Calu3 (cell line): Measurements from ENCODE around the gene AP4E1. TPM values are rescaled to one million over a fixed set of nuclear protein-coding genes. Genes with fewer than 3 reads are reported as not detected.
A peak's percentile ranks its signal among the peaks of the same experiment; 100 is the strongest.

Experiments
- BruUV-seq: library from RNA; stranded (reverse); fragments of 400-500 nt; replicated peaks from 2 replicates; lab custom pipeline; 2021; lab: Mats Ljungman, UMichigan
- CTCF ChIA-PET: fragments of 300-600 bp; sonication (Branson Sonifier 250); formaldehyde crosslinking; loops from one replicate; lab custom pipeline; 2022; ENCODE audit warnings: antibody characterized with exemption; lab: Charles Lee
- DNase-seq: peaks from one replicate; pipeline ENCODE4 v3.0.0; 2022
- H3K27ac Mint-ChIP-seq: one replicate; pipeline ENCODE4 v1.8.0; 2022; ENCODE audit warnings: mixed read lengths; ENCODE audit not compliant: unreplicated experiment
- H3K27me3 Mint-ChIP-seq: one replicate; pipeline ENCODE4 v1.8.0; 2022; ENCODE audit warnings: mixed read lengths; ENCODE audit not compliant: unreplicated experiment
- H3K36me3 Mint-ChIP-seq: one replicate; pipeline ENCODE4 v1.8.0; 2022; ENCODE audit warnings: mild to moderate bottlenecking, moderate library complexity, mixed read lengths; ENCODE audit not compliant: insufficient read depth, unreplicated experiment
- H3K4me1 Mint-ChIP-seq: one replicate; pipeline ENCODE4 v1.8.0; 2022; ENCODE audit warnings: mild to moderate bottlenecking, low read depth, mixed read lengths; ENCODE audit not compliant: unreplicated experiment
- H3K4me3 Mint-ChIP-seq: one replicate; pipeline ENCODE4 v1.8.0; 2022; ENCODE audit warnings: mild to moderate bottlenecking, low read depth, moderate library complexity, mixed read lengths; ENCODE audit not compliant: unreplicated experiment
- H3K9me3 Mint-ChIP-seq: one replicate; pipeline ENCODE4 v1.8.0; 2022; ENCODE audit warnings: low read depth, mixed read lengths; ENCODE audit not compliant: unreplicated experiment
- CTCF ChIP-seq: fragments of 200-600 bp; IDR thresholded peaks from one replicate; pipeline ENCODE4 v1.8.0; 2022; ENCODE audit warnings: antibody characterized with exemption; ENCODE audit not compliant: unreplicated experiment
- intact Hi-C: fragments of 100-400 bp; cut with micrococcal nuclease; formaldehyde crosslinking; loops from one replicate; pipeline ENCODE4 v1.10.0; 2022; ENCODE audit not compliant: unreplicated experiment
- total RNA-seq: library from RNA; stranded (reverse); gene quantifications from 2 replicates; pipeline ENCODE4 v1.2.3, GENCODE V29; 2022

The AP4E1 gene
- total RNA-seq, 1 experiment from 2014 or later = 10.7 TPM

- intact Hi-C loops = loop anchor here (2.0 kb wide), 1 partner anchor 32 kb away; the partner anchor contains the start of gene AP4E1
- Mint-ChIP-seq H3K4me1 (peaks cover 68% of the 10 kb centered on the region), H3K27me3 (peaks cover 16% of the 10 kb centered on the region), H3K9me3 (no peaks in the 10 kb centered on the region), H3K27ac (peak overlapping the region; percentile 83), H3K4me3 (peak overlapping the region; percentile 65), H3K36me3 (peaks cover 16% of the 10 kb centered on the region)
- no peak for TF ChIP-seq CTCF
- CTCF ChIA-PET = interaction anchor here (1.0 to 1.5 kb wide), 5 partner anchors 9 to 254 kb away, joined by 3 to 9 read pairs (median 4); partner anchors contain the start of gene AP4E1
- no TSS peak for BruUV-seq
- DNase-seq = no peak
Measured at GRCh38 chr15:50876260-50876988, 32.1 kb upstream of the AP4E1 start.

- Mint-ChIP-seq H3K27me3 (peaks cover 10% of the 10 kb centered on the region), H3K4me3 (peak overlapping the region; percentile 65)
Measured at GRCh38 chr15:50876989-50877360, 31.5 kb upstream of the AP4E1 start.

DNA sequence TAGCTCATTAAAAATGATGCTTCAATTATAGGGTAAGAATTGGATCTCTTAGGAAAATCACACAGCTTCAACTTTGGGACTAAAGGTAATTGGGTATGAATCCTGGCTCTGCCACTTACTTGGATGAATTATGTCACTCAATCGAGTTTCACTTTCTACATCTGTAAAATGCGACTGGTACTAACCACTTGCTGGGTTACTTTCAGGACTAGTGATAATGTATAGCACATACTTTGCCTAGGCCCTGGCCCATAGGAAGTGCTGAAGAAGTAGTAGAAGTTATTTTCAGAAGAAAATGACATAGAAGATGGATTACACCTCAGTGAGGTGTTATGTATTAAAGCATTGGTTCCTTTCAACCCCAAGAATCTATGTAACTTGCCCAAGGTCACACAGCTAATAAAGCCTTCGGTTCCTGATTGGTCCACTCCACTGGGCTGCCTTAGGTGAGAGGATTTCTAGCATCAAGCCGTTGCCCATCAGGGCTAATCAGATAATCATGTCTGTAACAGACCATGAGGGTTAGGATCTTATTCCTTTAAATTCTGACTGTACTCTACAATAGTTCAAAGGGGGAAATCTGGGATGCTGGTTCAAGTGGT, 29.4 kb upstream of the AP4E1 start:
- intact Hi-C loops = no loop called here
- no peak for TF ChIP-seq CTCF
- H3K27me3 Mint-ChIP-seq = no peaks in the 10 kb centered on the region
- H3K4me3 Mint-ChIP-seq = no peak overlapping the region
- peaks cover 19% of the 10 kb centered on the region for H3K36me3 Mint-ChIP-seq
- H3K9me3 Mint-ChIP-seq = no peaks in the 10 kb centered on the region
- BruUV-seq = no TSS peak
- H3K4me1 Mint-ChIP-seq = peaks cover 74% of the 10 kb centered on the region
- H3K27ac Mint-ChIP-seq = peak overlapping the region; percentile 99
- DNase-seq = no peak
- CTCF ChIA-PET = no interaction called here

More at GRCh38 chr15:50876989-50877360, 31.5 kb upstream of the AP4E1 start:
- peak; percentile 95 for TF ChIP-seq CTCF
- Mint-ChIP-seq H3K9me3 (no peaks in the 10 kb centered on the region), H3K27ac (peak overlapping the region; percentile 83), H3K4me1 (peaks cover 74% of the 10 kb centered on the region), H3K36me3 (peaks cover 19% of the 10 kb centered on the region)
- intact Hi-C loops = loop anchor here (1.0 to 2.0 kb wide), 2 partner anchors 32 to 202 kb away; partner anchors contain the start of gene AP4E1
- BruUV-seq = no TSS peak
- peak; percentile 92 for DNase-seq
- CTCF ChIA-PET = interaction anchor here (1.0 to 1.5 kb wide), 5 partner anchors 8 to 254 kb away, joined by 3 to 9 read pairs (median 4); partner anchors contain the start of gene AP4E1

GRCh38 chr15:50880206-50880605, 28.3 kb upstream of the AP4E1 start:
- Mint-ChIP-seq H3K27me3 (no peaks in the 10 kb centered on the region), H3K4me3 (no peak overlapping the region), H3K9me3 (no peaks in the 10 kb centered on the region), H3K4me1 (peaks cover 81% of the 10 kb centered on the region), H3K36me3 (peaks cover 19% of the 10 kb centered on the region), H3K27ac (peak overlapping the region; percentile 99)
- BruUV-seq = no TSS peak
- no peak for TF ChIP-seq CTCF
- DNase-seq = no peak
- intact Hi-C loops = loop anchor here (2.0 kb wide), 1 partner anchor 115 kb away; the partner anchor contains the start of gene SPPL2A
- CTCF ChIA-PET = interaction anchor here (0.6 kb wide), 1 partner anchor 316 kb away, joined by 3 read pairs; no protein-coding TSS in a partner anchor
